CD4-positive, alpha-beta T cell treated with Interleukin-6 at 100 ng/mL for 8 hours (primary cell): Measurements from ENCODE around the gene CHKA.
A peak's percentile ranks its signal among the peaks of the same experiment; 100 is the strongest.
"Not testable (repeated sequence)": the region's sequence is repeated elsewhere in the genome, so short reads cannot be mapped to it uniquely, and the experiment has no call there.

ENCODE experiments used
- DNase-seq: peaks from one replicate; pipeline ENCODE4 v3.0.0-alpha.2; 2020; ENCODE audit warnings: mixed read lengths, low spot score

CHKA gene

GRCh38 chr11:68116126-68116525, 5.1 kb downstream of the CHKA start:
- DNase-seq, result no peak

DNA sequence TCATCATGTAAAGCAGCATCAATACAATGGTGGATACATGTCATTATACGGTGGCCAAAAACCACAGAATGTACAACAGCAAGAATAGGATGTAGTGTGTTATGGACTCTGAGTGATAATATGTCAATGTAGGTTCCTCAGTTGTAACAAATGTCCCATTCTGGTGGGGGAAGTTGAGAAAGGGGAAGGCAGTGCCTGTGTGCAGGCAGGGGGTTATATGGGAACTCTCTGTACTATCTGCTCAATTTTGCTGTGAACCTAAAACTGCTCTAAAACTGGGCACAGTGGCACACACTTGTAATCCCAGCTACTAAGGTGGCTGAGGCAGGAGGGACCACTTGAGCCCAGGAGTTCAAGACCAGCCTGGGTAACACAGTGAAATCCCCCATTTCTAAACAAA, 5.9 kb downstream of the CHKA start:
- DNase-seq, result no peak

- no peak for DNase-seq
Observed at GRCh38 chr11:68113986-68114385, 7.2 kb downstream of the CHKA start.

DNA sequence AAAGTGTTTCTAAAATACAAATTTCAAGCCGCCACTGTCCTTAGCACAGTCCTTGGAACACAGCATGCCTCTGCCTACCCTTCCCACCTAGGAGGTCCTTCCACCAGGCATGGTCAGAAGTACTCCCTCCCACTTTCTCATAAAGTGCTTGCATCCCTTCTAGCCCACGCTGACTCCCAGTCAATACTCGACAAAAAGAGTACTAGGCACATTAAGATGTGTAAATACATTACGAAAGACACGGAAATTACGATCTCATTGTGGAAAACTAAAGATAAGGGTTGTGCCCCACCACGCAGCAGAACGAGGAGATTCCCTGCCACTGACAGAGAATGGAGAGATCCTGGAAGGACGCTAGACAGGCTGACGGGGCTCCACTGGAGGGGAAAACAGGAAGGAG, 13.5 kb downstream of the CHKA start:
- no peak for DNase-seq

DNA sequence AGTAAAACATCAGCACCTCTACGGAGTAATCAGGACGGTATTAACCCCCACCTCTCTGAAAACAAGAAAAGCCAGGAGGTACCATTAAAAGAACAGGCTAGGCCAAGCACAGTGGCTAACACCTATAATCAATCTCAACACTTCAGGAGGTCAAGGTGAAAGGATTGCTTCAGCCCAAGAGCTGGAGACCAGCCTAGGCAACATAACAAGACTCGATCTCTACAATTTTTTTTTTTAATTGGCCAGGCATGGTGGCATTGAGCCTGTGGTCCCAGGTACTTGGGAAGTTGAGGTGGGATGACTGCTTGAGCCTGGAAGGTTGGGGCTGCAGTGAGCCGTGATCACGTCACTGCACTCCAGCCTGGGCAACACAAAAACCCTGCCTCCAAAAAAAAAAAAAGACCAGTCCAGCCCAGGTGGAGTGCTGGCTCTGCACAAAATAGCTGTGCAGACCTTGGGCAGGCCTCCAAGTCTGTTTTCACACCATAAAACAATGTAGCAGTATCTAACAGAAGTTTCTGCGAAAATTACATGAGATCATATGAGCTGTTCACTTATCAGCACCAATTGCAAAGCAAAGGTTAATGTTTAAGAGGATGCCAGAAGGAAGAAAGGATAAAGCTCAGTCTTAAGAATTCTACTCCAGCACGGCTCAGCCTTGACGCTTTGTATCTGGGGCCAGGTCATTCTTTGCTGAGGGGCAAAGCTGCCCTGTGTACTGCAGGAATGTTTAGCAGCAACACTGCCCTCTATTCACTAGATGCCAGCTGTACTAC, 14.8 kb downstream of the CHKA start:
- DNase-seq, result no peak

DNA sequence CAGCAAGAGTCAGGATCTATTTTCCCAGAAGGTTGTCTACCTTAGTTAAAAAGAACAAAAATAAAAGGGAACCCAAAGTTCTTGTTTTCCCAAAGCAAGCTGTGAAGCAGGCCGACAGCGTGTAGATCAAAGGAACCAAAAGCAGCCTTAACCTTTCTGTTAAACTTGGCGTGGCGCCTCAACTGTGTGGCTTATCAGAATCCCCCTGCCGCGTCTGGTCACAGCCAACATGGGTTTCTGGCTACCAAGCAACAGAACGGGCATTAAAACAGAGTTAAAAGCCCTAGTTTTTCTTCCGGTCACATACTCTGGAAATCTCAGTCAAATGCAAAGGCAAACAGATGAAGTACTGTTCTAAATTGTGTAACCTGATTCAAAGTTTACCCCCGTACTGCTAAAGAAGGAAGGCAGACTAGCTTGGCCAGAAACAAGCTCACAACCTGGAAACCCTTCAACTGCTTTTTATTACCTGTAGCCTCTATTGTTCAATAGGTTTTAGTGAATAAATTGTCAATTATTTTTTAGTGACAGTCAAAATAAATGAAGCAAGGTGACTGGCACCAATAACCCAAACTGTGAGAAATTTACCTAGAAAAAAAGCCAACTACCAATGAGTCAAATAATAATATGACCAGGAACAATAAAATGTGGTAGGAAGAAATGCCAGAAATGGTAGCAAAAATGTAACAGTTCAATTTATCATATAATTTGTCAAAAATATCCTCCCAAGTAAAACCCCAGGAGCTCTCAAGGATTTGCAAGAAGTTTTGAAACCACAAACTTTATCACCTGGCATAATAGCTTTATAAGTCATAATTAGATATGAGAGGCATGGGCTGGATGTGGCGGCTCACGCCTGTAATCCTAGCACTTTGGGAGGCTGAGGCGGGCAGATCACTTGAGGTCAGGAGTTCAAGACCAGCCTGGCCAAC, 21.4 kb downstream of the CHKA start:
- DNase-seq, result peak; percentile 20

DNA sequence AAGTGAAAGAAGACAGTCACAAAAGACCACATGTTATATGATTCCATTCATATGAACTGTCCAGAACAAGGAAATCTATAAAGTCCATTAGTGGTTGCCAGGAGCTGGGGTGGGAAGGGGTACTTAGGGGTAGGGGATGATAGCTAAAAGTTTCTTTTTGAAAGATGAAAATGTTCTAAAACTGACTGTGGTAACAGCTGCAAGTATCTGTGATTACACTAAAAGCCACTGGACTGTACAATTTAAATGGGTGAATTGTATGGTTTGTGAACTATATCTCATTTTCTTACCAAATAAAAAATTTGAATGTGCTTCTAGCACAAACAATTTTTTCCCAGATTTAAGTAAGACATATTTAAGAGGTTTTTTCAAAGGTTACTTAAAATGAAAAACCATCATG, 22.1 kb downstream of the CHKA start:
- DNase-seq, result no peak

GRCh38 chr11:68096962-68097361, 24.2 kb downstream of the CHKA start:
- DNase-seq, result no peak

DNA sequence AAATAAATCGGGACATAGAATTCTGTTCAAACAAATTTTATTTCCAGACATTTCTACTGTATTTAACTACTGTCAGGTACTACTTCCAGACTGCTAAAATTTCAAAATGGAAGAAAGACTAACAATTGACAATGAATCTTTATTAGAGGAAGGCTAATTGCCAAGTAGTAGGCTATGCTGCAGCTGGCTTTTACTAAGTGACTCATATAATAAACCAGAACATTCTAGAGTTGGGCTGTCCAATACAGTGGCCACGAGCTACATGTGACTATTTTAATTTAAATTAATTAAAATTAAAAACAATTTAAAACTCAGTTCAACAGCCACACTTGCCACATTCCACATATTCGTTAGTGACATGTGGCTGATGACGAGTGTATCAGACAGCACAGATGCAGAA, 27.6 kb downstream of the CHKA start:
- no peak for DNase-seq

- DNase-seq, result not testable (repeated sequence)
Observed at GRCh38 chr11:68092946-68093345, 28.2 kb downstream of the CHKA start.

DNA sequence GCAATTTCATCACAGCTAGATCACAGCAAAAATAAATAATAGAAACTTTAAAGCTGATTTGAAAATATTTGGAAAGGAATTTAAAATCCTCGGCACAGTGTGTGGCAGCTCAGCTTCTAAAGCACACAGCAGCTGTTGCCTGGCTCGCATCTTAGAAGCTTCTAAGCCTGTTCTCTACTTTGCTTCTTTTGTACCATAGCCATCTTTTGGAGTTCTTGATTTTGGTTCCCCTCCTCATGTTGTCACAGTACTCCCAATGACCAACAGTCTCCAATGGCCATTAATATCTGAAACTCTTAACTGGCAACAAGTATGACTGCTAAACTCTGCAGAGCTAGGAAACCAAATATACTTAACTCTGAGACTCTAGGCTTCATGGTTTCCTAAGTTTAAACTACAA, 28.8 kb downstream of the CHKA start:
- no peak for DNase-seq

GRCh38 chr11:68090706-68091105, 30.5 kb downstream of the CHKA start:
- DNase-seq, result no peak

- DNase-seq, result no peak
Observed at GRCh38 chr11:68090287-68090686, 30.9 kb downstream of the CHKA start.

DNA sequence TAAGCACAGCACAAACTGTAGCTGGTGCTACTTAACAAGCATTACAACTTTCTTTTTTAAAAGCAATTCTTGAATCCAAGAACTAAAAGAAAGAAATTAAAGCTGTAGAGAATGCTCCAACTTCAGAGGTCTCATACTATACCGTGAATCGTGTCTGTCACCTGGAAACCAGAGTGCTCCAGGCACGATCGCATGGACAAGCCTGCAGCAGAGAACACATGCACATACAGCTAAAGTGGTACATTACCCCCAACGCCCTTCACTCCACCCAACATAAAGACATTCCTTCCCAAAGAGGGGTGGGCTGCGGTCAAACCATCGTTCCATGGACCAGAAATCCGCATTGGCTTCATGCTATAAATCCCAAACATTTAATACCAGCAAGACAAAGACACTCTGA, 31.5 kb downstream of the CHKA start:
- DNase-seq, result no peak

DNA sequence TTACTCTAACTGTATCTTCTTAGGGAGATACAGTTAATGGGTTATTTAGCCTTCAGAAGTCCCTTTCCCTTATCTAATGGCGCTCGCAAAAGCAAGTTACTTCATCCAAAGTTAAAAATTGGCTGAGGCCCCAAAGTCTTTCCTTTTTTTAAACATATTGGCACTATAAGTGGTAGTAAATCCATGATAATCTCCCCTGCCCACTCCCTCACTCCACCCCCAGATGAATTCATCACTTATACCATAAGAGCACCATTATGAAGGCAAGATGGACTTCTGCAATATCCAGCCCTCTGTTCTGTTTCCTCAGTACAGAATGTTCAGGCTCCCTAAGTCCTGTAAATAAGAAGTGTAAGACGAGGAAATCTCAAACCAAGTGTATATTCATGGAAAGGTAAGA, 37.7 kb downstream of the CHKA start:
- DNase-seq, result no peak

DNA sequence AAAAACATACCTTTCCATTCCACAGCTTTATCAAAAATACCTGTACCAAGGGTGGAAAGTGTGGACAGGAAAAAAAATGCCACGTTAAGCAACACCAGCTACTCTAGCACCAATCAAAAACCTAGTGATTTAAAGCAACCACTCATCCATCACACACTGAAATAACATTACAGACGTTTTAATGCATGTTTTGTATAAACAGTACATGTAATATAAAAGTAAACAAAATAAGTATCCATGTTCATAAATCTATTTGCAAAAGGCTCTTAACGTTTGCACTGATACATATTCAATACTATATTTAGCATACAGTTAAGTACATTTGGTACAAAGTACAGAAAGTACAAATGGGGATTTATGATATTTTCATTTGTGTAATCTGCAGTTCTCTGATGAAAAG, 38.7 kb downstream of the CHKA start:
- DNase-seq, result no peak

- no peak for DNase-seq
Observed at GRCh38 chr11:68081691-68082090, 39.5 kb downstream of the CHKA start.

DNA sequence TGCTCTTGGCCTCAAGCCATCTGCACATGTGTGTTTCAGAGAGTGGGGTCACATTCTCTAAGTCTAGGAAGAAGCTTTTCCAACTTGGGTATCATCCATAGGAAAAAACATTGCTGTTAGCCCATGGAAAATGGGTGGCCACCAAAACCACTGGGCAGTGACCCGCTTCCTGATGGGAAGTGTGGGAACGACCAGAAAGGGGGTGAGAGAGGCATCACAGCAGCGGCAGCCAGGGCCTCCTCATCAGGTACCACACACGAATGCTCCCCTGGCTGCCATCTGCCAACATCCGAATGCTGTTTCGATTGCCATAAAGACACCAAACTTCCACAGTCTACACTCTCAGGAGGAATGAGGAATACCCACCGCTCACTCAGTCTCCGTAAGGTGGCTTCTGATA, 40.3 kb downstream of the CHKA start:
- DNase-seq, result no peak

- DNase-seq, result no peak
Observed at GRCh38 chr11:68077617-68078582, 43.3 kb downstream of the CHKA start.

DNA sequence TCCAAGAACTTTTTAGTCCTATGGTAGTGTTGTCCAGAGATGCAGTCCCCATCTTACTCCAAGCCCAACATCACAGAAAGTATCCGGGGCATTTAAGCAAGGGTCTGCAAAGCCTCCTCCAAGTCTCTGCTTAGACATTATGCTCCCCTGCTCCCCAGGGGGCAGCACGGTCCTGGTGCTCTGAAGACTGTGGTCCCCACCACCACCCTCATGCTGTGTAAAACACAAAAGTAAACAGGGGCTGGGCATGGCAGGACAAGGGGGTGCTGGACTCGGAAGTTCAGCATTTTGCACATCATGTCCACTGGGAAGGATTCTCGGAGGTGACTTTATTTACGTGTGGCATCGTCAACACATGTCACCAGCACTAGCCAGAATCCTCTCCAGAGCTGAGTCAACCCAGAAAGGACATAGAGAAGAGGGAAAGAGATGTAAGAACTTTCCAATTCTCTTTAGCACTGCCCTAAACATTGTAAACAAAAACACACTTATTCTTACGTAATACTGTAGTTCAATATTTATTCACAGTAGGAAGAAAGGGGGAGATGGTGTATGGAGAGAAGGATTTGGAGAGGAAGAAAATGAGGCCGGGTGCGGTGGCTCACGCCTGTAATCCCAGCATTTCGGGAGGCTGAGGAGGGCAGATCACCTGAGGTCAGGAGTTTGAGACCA, 44.7 kb downstream of the CHKA start:
- no peak for DNase-seq

DNA sequence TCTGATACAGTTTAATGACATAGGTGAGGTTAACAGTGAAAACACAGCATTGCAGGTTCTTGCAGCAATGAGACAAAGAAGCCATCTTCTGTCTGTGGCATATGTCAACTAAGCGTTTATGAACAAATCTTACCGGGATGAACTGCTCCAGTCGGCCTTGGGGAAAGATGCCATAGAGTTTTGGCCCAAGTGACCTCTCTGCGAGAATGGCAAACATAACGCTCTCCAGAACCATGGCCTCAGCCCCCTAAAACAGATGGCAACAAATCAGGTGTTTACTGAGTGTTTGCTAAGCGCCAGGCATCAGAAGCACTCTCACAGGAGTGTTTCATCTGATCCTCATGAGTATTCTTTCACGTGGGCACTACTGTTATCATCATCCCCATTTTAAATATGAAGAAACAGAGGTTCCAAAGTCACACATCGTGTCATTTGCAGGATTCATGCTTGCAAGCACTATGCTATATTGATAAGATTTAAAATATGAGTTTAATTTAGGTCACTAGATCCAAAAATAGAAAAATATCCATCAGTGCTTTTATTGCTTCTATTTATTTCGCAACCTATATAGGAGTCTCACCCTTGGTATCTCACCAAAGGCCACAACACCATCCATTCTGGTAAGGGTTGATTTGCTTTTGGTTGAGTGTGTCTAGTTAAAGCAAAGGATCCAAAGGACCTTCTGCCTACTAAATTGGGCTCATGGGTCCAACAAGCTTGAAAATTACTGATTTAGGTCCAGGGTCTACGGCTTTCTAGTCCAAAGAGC, 46.4 kb downstream of the CHKA start:
- no peak for DNase-seq
